Ovary (tissue), 9 donors: ENCODE measurements around the gene MYO1E. TPM values are rescaled to one million over a fixed set of nuclear protein-coding genes. Genes with fewer than 3 reads are reported as not detected.

Experiments
- DNase-seq, 5 donors: peaks; one replicate each; pipeline ENCODE4 v3.0.0-alpha.2; 2019 to 2020
- H3K27ac ChIP-seq, 2 donors: fragments of 200-600 bp; one replicate each; pipeline versions ENCODE4 v1.5.1 to v1.8.0; 2019 to 2022
- H3K27me3 ChIP-seq: fragments of 200-600 bp; one replicate; pipeline ENCODE4 v1.8.0; 2022
- H3K36me3 ChIP-seq: fragments of 200-600 bp; sonication (generic); one replicate; pipeline ENCODE4 v1.5.1; 2019
- H3K4me1 ChIP-seq: one replicate; pipeline ENCODE4 v1.8.1; 2013; ENCODE audit warnings: mild to moderate bottlenecking, moderate library complexity; ENCODE audit not compliant: insufficient read depth
- H3K4me3 ChIP-seq: fragments of 200-600 bp; sonication (generic); one replicate; pipeline ENCODE4 v1.5.1; 2017
- H3K9me3 ChIP-seq, 2 donors: fragments of 200-600 bp in 1 of 2; sonication (generic) in 1 of 2; one replicate each; pipeline versions ENCODE4 v1.5.1 to v1.8.1; 2013 to 2019; ENCODE audit warnings: mild to moderate bottlenecking in 1 of 2, moderate library complexity in 1 of 2
- CTCF ChIP-seq, 3 donors: fragments of 450-650 bp in 2 of 3; fragments of 200-600 bp in 1 of 3; IDR thresholded peaks; one replicate each; pipeline versions ENCODE4 v1.5.1 to v1.8.0; 2016 to 2022; ENCODE audit warnings: antibody characterized with exemption in 3 of 3, mild to moderate bottlenecking in 1 of 3
- EP300 ChIP-seq: sonication (generic); formaldehyde crosslinking; IDR thresholded peaks from one replicate; pipeline ENCODE4 v1.6.1; 2017; ENCODE audit warnings: antibody characterized with exemption
- POLR2A ChIP-seq: fragments of 450-650 bp; IDR thresholded peaks from one replicate; pipeline ENCODE4 v1.6.1; 2017; ENCODE audit warnings: antibody characterized with exemption, mild to moderate bottlenecking, moderate library complexity
- WGBS, 3 donors: extraction: QIAGEN DNeasy Blood & Tissue Kit in 1 of 3; methylation state at CpG; one replicate each; pipeline versions ENCODE4 v1.1.5 to v1.1.7; 2013 to 2017; 5-methylcytosine and 5-hydroxymethylcytosine counted together
- intact Hi-C, 4 donors: fragments of 100-400 bp; cut with DNase I; formaldehyde crosslinking; loops; one replicate each; pipeline versions ENCODE4 v1.11.0 to v1.15.1; 2022 to 2023
- polyA plus RNA-seq, 2 donors: library from polyadenylated mRNA; stranded (reverse); fragments of 200-250 nt in 1 of 2; fragments of 350-450 nt in 1 of 2; fragmentation: Illumina TruSeq in 1 of 2; extraction: RNeasy Lipid Tissue Mini Kit (QIAGEN cat#74804) in 1 of 2; gene quantifications; one replicate each; pipeline ENCODE4 v1.2.3, GENCODE V29; 2013 to 2014
- total RNA-seq, 7 donors: library from RNA; depleted of rRNA in 2 of 7; stranded (reverse); fragments of >200 nt in 2 of 7; fragmentation: NEBNext Ultra II Directional in 3 of 7; extraction: Animal tissue kit (Norgen Biotek cat#: 25700) in 3 of 7; gene quantifications; one replicate each; pipeline versions ENCODE4 v1.1.0 to v1.2.4, GENCODE V29; 2016 to 2023
- donor health status: DM: no; HTN: no; CAD: no; lungs with moderate emphysema.
- donor health status: DM: no; HTN: no; CAD: no.
- donor health status: Bipolar disorder and iron deficiency.
- donor health status: DM: yes; HTN: yes; CAD: no.
- donor health status: DM: no; HTN: no; CAD: no.
- donor health status: DM: yes; HTN: yes; CAD: no.

Gene MYO1E
- total and polyA plus RNA-seq, 9 donors: 11.6 to 96.0 (median 44.8) TPM

GRCh38 chr15:59189241-59189640 lies 183.4 kb downstream of the MYO1E start:
- no peak for DNase-seq
- TF ChIP-seq CTCF (IDR thresholded peaks at IDR 0.05) (no peak), EP300 (no peak), POLR2A (no peak)
- Histone ChIP-seq H3K4me3 (no peak overlapping the region), H3K36me3 (no peaks in the 10 kb centered on the region), H3K4me1 (no peaks in the 10 kb centered on the region), H3K27ac (no peak overlapping the region), H3K9me3 (peaks cover 0 to 3% of the 10 kb centered on the region in 2 donors), H3K27me3 (no peaks in the 10 kb centered on the region)
- WGBS, 3 donors: 96 to 98% (median 97%) methylated on average over 5 of the region's 5 CpGs
- intact Hi-C loops: no loop called here

GRCh38 chr15:59186501-59186900 lies 186.2 kb downstream of the MYO1E start:
- Histone ChIP-seq H3K4me1 (no peaks in the 10 kb centered on the region), H3K36me3 (no peaks in the 10 kb centered on the region), H3K27ac (no peak overlapping the region), H3K27me3 (no peaks in the 10 kb centered on the region), H3K9me3 (peaks cover 0 to 3% of the 10 kb centered on the region in 2 donors), H3K4me3 (no peak overlapping the region)
- DNase-seq: no peak
- no peak for TF ChIP-seq CTCF (IDR thresholded peaks at IDR 0.05)
- TF ChIP-seq POLR2A: no peak
- TF ChIP-seq EP300: no peak
- intact Hi-C loops: no loop called here
- 91 to 96% (median 95%) methylated on average over 4 of the region's 4 CpGs for WGBS, 3 donors

- no peaks in the 10 kb centered on the region for H3K4me1 ChIP-seq
- TF ChIP-seq CTCF (IDR thresholded peaks at IDR 0.05): no peak
- no peak for TF ChIP-seq EP300
- TF ChIP-seq POLR2A: no peak
- no peak overlapping the region for H3K27ac ChIP-seq
- H3K9me3 ChIP-seq: peaks cover 0 to 3% of the 10 kb centered on the region in 2 donors
- no peak overlapping the region for H3K4me3 ChIP-seq
- intact Hi-C loops: no loop called here
- DNase-seq: no peak
- WGBS, 3 donors: 67 to 83% (median 71%) methylated on average over 2 of the region's 2 CpGs
- no peaks in the 10 kb centered on the region for H3K36me3 ChIP-seq
- no peaks in the 10 kb centered on the region for H3K27me3 ChIP-seq
These were observed 186.9 kb downstream of the MYO1E start for GRCh38 chr15:59185725-59186124.

GRCh38 chr15:59180945-59181600 lies 191.6 kb downstream of the MYO1E start:
- H3K36me3 ChIP-seq: no peaks in the 10 kb centered on the region
- intact Hi-C loops: no loop called here
- 19 to 23% (median 22%) methylated on average over 5 of the region's 5 CpGs for WGBS, 3 donors

More at GRCh38 chr15:59180945-59181600, 191.6 kb downstream of the MYO1E start:
- no peaks in the 10 kb centered on the region for H3K9me3 ChIP-seq
- H3K27ac ChIP-seq: no peak overlapping the region
- H3K4me3 ChIP-seq: no peak overlapping the region
- no peak for DNase-seq
- H3K4me1 ChIP-seq: no peaks in the 10 kb centered on the region
- H3K27me3 ChIP-seq: no peaks in the 10 kb centered on the region
- TF ChIP-seq EP300 (no peak), POLR2A (no peak), CTCF (IDR thresholded peaks at IDR 0.05) (no peak)
